Naive thymus-derived CD8-positive, alpha-beta T cell (primary cell): Measurements from ENCODE around the gene IDUA. TPM values are rescaled to one million over a fixed set of nuclear protein-coding genes. Genes with fewer than 3 reads are reported as not detected.

ENCODE experiments used
- ATAC-seq, 2 donors: fragments of 150-1000 bp; cut with Tn5 transposase in 1 of 2; sonication (Bioruptor Pico), chemical (Tn5 transposase) in 1 of 2; 1 replicate in 1 of 2; 2 replicates in 1 of 2; pipeline ENCODE4 v1.10.0; 2021; ENCODE audit warnings: mild to moderate bottlenecking in 2 of 2, moderate library complexity in 2 of 2
- POLR2A ChIA-PET: fragments of 350-600 bp; sonication (Branson Sonifier 250); formaldehyde crosslinking; loops from one replicate; lab custom pipeline; 2021; ENCODE audit warnings: antibody characterized with exemption; lab: Charles Lee
- DNase-seq, 10 donors: peaks; one replicate each; pipeline versions ENCODE4 v3.0.0 to v3.0.0-alpha.2; 2020 to 2022
- H3K27ac Mint-ChIP-seq, 10 donors: one replicate each; pipeline ENCODE4 v1.8.0; 2020 to 2022; ENCODE audit warnings: mild to moderate bottlenecking in 10 of 10, mixed read lengths in 10 of 10, moderate library complexity in 4 of 10, inconsistent platforms in 1 of 10
- H3K27me3 Mint-ChIP-seq, 5 donors: one replicate each; pipeline ENCODE4 v1.8.0; 2021 to 2022; ENCODE audit warnings: mixed read lengths in 5 of 5
- H3K36me3 Mint-ChIP-seq, 3 donors: one replicate each; pipeline ENCODE4 v1.8.0; 2020 to 2022; ENCODE audit warnings: mixed read lengths in 3 of 3, mild to moderate bottlenecking in 2 of 3, inconsistent platforms in 1 of 3
- H3K4me1 Mint-ChIP-seq, 4 donors: one replicate each; pipeline ENCODE4 v1.8.0; 2021 to 2022; ENCODE audit warnings: mixed read lengths in 4 of 4
- H3K4me3 Mint-ChIP-seq, 10 donors: one replicate each; pipeline ENCODE4 v1.8.0; 2020 to 2022; ENCODE audit warnings: mild to moderate bottlenecking in 10 of 10, mixed read lengths in 10 of 10, moderate library complexity in 6 of 10, inconsistent platforms in 1 of 10
- H3K9me3 Mint-ChIP-seq, 9 donors: one replicate each; pipeline ENCODE4 v1.8.0; 2020 to 2022; ENCODE audit warnings: mixed read lengths in 9 of 9, mild to moderate bottlenecking in 3 of 9, inconsistent platforms in 1 of 9, moderate library complexity in 1 of 9
- polyA plus RNA-seq, 3 donors: library from polyadenylated mRNA; unstranded; fragments of 300-500 nt; fragmentation: Illumina TruSeq; gene quantifications; one replicate each; pipeline ENCODE4 v1.2.3, GENCODE V29; 2021
- total RNA-seq, 8 experiments: library from RNA in 2 of 8; stranded (reverse) in 2 of 8; gene quantifications; one replicate each; pipeline ENCODE4 v1.2.3 and lab custom pipeline; 2021 to 2026

The IDUA gene
- total and polyA plus RNA-seq, 5 experiments from 2014 or later, result 6.5 to 79.1 (median 15.4) TPM

GRCh38 chr4:958696-959337 is 28.0 kb upstream of the IDUA start:
- peak overlapping the region in 2 of 10 donors; percentile 5 to 79 for H3K27ac Mint-ChIP-seq
- no peaks in the 10 kb centered on the region for H3K27me3 Mint-ChIP-seq
- H3K4me1 Mint-ChIP-seq, result peaks cover 0 to 5% (median 0%) of the 10 kb centered on the region in 4 donors
- DNase-seq (no peak), ATAC-seq (no peak)
- peaks cover 0 to 19% (median 2%) of the 10 kb centered on the region in 3 donors for H3K36me3 Mint-ChIP-seq
- no peak overlapping the region for H3K4me3 Mint-ChIP-seq
- no peaks in the 10 kb centered on the region for H3K9me3 Mint-ChIP-seq
- POLR2A ChIA-PET, result interaction anchor here (1.7 kb wide), 1 partner anchor 13 kb away, joined by 4 read pairs; no protein-coding TSS in a partner anchor

DNA sequence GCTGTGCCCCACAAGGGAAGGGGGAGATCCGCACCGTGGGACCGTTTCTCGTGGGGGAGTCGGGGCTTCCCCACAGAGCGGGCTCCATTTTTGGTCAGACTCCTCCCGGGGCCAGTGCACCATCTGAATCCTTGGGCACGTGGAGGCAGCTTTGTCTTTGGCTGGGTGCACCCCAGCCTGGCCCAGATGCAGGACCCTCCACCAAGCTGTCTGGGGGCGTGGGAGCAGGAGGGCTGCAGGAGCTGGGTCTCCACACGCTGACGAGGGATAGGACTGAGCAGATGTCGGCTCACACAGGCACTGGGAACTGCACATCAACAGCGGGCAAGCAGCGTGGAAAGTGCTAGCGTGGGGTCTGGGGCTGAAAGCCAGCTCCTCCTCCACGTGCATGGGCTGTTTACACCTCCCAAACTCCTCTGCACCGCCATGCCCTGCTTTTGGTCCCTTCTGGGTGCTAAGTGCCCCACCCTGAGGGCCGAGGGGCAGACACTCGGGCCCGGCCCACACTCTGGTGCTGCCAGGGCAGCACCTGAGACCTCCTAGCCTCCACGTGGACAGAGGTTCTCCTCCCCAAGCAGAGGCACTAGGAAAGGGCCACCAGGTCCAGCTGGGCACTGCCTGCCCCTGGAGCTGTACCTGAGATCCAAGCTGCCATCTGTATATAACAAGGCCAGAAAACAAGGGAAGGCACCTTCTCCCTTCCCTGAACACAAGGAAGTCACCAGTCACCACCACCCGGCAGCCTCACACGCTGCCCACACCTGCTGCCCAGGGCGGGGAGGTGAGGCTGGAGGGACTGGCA is 27.3 kb upstream of the IDUA start:
- ATAC-seq, result no peak
- POLR2A ChIA-PET, result interaction anchor here (1.7 kb wide), 1 partner anchor 13 kb away, joined by 4 read pairs; no protein-coding TSS in a partner anchor

DNA sequence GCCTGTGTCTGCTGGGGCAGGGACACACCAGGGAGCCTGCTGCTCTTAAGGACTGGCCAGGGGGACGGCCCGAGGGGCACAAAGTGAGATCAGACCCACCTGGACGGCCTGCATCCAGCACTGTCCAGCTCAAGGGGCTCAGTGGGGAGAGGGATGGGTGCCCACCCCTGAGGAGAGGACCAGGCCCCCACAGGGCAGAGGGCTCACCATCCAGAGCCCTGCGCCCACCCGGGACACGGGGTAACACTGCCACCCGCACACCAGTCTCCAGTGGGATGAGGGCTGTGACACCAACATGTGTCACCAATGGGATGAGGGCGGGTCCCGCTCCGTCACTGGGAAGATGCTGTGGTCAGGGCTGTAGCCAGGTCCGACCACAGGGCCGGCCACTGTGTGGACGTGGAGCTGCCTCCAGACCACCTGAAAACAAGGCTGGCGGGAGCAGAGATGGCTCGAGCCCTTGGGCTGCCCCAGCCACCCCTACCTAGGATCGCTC is 26.7 kb upstream of the IDUA start:
- H3K9me3 Mint-ChIP-seq, result no peaks in the 10 kb centered on the region
- no peak for DNase-seq
- POLR2A ChIA-PET, result interaction anchor here (1.7 kb wide), 1 partner anchor 12 kb away, joined by 4 read pairs; no protein-coding TSS in a partner anchor
- H3K4me1 Mint-ChIP-seq, result peaks cover 0 to 5% (median 0%) of the 10 kb centered on the region in 4 donors
- no peaks in the 10 kb centered on the region for H3K27me3 Mint-ChIP-seq
- no peak for ATAC-seq
- peaks cover 0 to 8% (median 0%) of the 10 kb centered on the region in 3 donors for H3K36me3 Mint-ChIP-seq
- H3K4me3 Mint-ChIP-seq, result no peak overlapping the region
- H3K27ac Mint-ChIP-seq, result no peak overlapping the region

More for the DNA sequence above, 27.3 kb upstream of the IDUA start:
- no peak for DNase-seq
- Mint-ChIP-seq H3K4me3 (no peak overlapping the region), H3K4me1 (peaks cover 0 to 5% (median 0%) of the 10 kb centered on the region in 4 donors), H3K9me3 (no peaks in the 10 kb centered on the region), H3K36me3 (peaks cover 0 to 13% (median 0%) of the 10 kb centered on the region in 3 donors), H3K27me3 (no peaks in the 10 kb centered on the region), H3K27ac (no peak overlapping the region)

DNA sequence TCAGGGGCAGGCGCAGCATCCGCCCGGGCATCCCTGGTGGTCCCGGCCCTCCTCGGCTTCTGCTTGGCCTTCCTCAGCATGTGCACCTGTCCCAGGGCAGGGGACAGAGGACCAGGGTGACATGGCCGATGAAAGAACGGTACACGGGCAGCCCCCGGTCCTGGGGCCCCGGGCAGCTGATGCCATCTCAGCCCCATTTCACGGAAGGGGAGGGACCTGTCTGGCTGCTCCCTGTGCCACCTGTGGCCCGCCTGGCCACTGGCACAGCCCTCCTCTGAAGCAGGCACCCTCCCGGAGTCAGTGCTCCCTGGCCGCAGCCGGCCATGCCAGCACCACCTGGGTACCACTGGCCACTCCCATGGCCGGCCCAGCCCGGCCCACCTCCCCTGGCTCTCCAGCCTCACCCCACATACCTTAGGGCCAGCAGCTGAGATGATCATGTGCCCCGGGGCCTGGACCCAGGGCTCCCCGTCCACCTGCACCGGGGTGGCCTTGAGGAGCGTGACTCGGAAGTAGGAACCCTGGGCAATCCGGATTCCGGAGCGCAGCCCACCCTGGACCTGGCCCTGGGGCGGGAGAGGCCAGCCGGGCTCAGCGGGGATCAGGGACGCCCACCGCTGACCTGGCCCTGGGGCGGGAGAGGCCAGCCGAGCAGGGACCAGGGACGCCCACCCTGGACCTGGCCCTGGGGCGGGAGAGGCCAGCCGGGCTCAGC is 26.1 kb upstream of the IDUA start:
- no peak for ATAC-seq
- POLR2A ChIA-PET, result interaction anchor here (1.2 to 1.7 kb wide), 2 partner anchors 11 to 49 kb away, joined by 3 to 4 read pairs; no protein-coding TSS in a partner anchor
- peaks cover 0 to 5% (median 0%) of the 10 kb centered on the region in 4 donors for H3K4me1 Mint-ChIP-seq
- no peak for DNase-seq
- no peak overlapping the region for H3K27ac Mint-ChIP-seq
- peaks cover 0 to 8% (median 0%) of the 10 kb centered on the region in 3 donors for H3K36me3 Mint-ChIP-seq
- no peaks in the 10 kb centered on the region for H3K27me3 Mint-ChIP-seq
- H3K9me3 Mint-ChIP-seq, result no peaks in the 10 kb centered on the region
- H3K4me3 Mint-ChIP-seq, result no peak overlapping the region

DNA sequence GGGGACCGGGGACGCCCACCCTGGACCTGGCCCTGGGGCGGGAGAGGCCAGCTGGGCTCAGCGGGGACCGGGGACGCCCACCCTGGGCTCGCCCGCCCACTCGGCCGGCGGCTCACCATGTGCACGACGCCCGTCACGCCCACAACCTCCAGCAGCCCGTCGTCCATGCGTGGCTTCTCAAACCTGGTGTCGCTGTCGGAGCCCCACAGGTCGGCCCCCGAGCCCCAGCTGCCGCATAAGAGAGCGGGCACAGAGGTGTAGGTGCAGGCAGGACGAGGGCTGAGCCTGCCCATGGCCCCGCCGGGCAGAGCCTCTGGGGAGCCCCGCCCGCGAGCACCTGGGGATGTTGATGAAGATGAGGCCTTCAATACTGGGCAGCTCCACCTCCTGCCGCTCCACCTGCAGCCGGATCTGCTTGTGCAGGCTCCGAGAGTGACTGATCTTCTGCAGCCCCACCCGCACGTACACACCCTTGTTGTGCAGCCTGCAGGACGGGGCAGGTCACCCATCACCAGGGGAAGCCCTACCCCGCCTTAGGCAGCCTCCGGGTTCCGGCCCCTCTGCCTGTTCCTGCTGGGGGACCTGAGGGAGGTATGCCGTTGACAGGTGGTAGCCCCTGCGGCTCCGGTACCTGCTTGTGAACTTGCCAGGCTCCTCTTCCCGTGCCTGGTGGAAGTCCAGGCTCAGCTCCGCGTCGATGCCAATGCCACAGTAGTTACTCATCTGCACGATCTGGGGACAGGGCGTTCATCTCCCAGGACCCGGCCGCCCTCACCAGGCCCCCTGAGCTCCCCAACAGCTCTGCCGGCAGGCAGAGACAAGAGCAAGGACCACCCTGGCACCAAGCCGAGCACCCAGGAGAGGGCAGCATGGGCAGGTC is 25.3 kb upstream of the IDUA start:
- Mint-ChIP-seq H3K27me3 (no peaks in the 10 kb centered on the region), H3K36me3 (peaks cover 0 to 4% (median 0%) of the 10 kb centered on the region in 3 donors), H3K9me3 (no peaks in the 10 kb centered on the region), H3K4me1 (peaks cover 0 to 5% (median 0%) of the 10 kb centered on the region in 4 donors), H3K4me3 (no peak overlapping the region), H3K27ac (no peak overlapping the region)
- POLR2A ChIA-PET, result interaction anchor here (0.9 to 1.2 kb wide), 2 partner anchors 10 to 48 kb away, joined by 3 to 4 read pairs; no protein-coding TSS in a partner anchor
- ATAC-seq, result no peak
- no peak for DNase-seq

DNA sequence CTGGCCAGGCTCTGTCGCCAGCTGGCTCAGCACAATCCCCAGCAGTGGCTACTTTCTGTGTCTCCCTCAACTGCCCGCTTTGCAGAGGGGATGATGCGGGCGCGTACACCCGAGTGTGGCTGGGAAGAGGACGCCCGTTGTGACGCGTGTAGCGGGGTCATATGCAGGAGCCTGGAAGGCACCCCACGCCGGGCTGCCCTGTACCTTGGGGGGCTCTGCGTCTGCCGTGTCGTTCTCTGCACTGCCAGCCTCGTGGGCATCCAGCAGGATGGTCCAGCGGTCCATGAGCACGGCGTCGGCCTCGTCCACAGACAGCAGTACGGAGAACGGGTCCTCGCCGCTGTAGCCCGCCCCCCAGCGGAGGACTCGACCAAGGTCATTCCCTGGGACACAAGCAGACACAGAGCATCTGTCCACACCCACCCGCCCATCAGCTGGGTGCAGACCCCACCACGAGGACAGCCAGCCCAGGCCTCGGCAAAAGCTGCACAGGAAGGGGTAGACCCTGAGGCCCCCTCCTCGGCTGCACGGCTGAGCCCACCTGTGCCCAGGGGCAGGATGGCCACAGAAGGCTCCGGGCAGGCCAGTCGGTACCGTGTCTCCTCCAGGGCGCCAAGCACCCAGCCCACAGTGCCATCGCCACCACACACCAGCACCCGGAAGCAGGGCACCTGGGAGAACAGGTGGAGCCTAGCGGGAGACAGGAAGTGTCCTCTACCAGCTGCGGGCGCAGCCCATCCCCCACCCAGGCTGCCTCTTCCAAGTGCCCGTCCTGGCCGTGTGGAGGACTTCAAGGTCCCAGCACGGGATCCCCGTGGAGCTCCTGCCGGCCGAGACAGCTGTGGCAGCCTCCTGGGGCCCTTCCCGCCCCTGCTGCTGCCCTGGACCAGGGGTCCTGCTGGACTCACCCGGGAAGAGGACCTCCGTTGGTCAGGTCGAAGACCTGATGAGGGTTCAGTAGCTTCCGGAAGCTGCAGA is 24.3 kb upstream of the IDUA start:
- ATAC-seq (no peak), DNase-seq (no peak)
- H3K4me1 Mint-ChIP-seq, result peaks cover 0 to 3% (median 0%) of the 10 kb centered on the region in 4 donors
- H3K4me3 Mint-ChIP-seq, result no peak overlapping the region
- no peaks in the 10 kb centered on the region for H3K27me3 Mint-ChIP-seq
- H3K9me3 Mint-ChIP-seq, result no peaks in the 10 kb centered on the region
- H3K27ac Mint-ChIP-seq, result no peak overlapping the region
- peaks cover 0 to 2% (median 0%) of the 10 kb centered on the region in 3 donors for H3K36me3 Mint-ChIP-seq
- POLR2A ChIA-PET, result interaction anchor here (0.9 to 1.2 kb wide), 2 partner anchors 10 to 47 kb away, joined by 3 to 4 read pairs; no protein-coding TSS in a partner anchor

GRCh38 chr4:963276-964225 is 23.3 kb upstream of the IDUA start:
- H3K27ac Mint-ChIP-seq, result peak overlapping the region in 3 of 10 donors; percentile 9 to 75 (median 47)
- DNase-seq (peak in 1 of 10 donors; percentile 51), ATAC-seq (no peak)
- peaks cover 0 to 3% (median 0%) of the 10 kb centered on the region in 4 donors for H3K4me1 Mint-ChIP-seq
- no peaks in the 10 kb centered on the region for H3K36me3 Mint-ChIP-seq
- H3K4me3 Mint-ChIP-seq, result no peak overlapping the region
- no peaks in the 10 kb centered on the region for H3K27me3 Mint-ChIP-seq
- no peaks in the 10 kb centered on the region for H3K9me3 Mint-ChIP-seq
- POLR2A ChIA-PET, result no interaction called here

DNA sequence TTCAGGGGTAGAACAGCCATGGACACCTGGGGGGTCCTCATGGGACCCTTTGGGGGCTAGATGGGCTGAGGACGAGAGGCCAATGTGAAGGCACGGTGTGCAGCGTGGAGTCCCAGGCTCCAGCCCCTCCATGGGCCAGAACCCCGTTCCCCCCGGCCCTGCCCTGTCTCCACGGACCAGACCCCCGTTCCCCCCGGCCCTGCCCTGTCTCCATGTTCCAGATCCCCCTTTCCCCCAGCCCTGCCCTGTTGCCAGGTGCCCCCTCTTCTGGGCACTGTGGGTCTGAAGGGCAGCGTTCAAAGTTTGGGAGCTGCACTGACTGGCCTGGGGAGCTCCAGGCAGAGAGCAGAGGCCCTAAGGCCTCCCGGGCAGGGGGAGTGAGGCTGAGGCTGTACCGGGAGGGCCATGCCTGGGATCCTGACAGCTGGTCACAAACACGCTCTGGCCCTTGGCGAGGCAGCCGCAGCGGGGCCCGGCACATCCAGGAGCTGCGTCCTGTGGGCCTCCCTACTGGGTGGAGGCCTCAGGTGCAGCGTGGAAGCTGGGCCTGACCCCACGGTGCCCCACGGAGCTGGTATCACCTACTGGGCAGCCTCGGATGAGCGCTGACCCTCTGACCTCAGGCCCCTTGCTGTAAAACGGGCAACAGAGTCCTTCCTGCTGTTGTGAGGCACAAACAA is 22.4 kb upstream of the IDUA start:
- Mint-ChIP-seq H3K27me3 (no peaks in the 10 kb centered on the region), H3K27ac (no peak overlapping the region), H3K9me3 (no peaks in the 10 kb centered on the region), H3K4me1 (peaks cover 0 to 3% (median 1%) of the 10 kb centered on the region in 4 donors), H3K36me3 (no peaks in the 10 kb centered on the region), H3K4me3 (no peak overlapping the region)
- POLR2A ChIA-PET, result no interaction called here
- ATAC-seq (no peak), DNase-seq (peak in 1 of 10 donors; percentile 49)

DNA sequence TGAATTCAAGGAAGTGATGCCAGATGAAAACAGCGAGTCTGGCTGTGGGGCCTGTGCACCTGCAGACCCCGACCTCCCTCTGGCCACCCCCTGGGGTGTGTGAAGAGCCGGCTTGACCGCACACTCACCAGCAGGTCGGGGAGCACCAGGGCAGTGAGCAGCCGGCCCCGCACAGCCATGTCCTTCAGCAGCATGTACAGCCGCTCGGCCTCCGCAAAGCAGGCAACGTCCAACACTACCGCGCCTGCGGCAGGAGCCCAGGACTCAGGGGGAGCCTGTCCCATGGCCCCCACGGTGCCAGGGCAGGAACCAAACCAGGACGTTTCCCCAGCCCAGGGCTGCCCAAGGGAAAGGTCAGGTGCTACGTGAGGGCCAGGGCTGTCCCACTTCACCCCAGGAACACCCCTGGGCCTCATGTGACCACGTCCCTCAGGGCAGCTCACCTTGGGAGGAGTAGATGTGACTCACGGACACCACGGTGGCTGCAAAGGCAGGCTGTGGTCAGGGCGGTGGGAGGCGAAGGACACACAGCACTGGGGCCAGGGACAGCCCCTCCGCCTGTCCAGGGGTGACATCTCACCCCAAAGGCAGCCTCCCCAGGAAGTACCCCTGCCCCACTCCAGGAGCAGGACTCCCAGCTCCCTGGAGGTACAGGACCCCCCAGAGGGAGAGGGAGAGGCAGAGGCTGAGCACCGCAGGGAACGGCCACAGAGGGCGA is 21.6 kb upstream of the IDUA start:
- Mint-ChIP-seq H3K36me3 (no peaks in the 10 kb centered on the region), H3K9me3 (no peaks in the 10 kb centered on the region), H3K27ac (no peak overlapping the region), H3K4me3 (no peak overlapping the region), H3K4me1 (peaks cover 0 to 8% (median 5%) of the 10 kb centered on the region in 4 donors), H3K27me3 (no peaks in the 10 kb centered on the region)
- ATAC-seq, result no peak
- DNase-seq, result peak in 1 of 10 donors; percentile 44
- POLR2A ChIA-PET, result no interaction called here
